Measurements from ENCODE around the gene HSD11B1. TPM values are rescaled to one million over a fixed set of nuclear protein-coding genes. Genes with fewer than 3 reads are reported as not detected.

Gene HSD11B1
- total RNA-seq, 1 experiment from 2014 or later, result not detected

DNA sequence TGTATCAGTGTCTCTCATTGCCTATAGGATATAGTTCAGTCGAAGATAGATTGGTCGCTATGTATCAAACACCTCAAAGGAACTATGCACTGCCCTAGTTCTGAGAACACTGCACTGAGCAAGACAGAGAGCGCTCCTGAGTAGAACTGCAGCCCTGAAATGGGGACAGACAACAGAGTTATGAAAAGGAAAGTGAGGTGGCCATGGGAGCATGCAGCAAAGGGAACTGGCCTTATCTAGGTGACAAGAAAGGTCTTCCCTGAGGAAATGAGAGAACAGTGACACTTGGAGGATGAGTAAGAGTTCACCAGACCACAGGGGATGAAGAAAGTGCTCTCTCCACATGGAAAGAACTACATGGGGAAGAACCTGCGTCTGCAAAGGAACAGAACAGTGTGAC lies 36.9 kb upstream of the HSD11B1 start (continued):
- TF ChIP-seq, protein P1, sequence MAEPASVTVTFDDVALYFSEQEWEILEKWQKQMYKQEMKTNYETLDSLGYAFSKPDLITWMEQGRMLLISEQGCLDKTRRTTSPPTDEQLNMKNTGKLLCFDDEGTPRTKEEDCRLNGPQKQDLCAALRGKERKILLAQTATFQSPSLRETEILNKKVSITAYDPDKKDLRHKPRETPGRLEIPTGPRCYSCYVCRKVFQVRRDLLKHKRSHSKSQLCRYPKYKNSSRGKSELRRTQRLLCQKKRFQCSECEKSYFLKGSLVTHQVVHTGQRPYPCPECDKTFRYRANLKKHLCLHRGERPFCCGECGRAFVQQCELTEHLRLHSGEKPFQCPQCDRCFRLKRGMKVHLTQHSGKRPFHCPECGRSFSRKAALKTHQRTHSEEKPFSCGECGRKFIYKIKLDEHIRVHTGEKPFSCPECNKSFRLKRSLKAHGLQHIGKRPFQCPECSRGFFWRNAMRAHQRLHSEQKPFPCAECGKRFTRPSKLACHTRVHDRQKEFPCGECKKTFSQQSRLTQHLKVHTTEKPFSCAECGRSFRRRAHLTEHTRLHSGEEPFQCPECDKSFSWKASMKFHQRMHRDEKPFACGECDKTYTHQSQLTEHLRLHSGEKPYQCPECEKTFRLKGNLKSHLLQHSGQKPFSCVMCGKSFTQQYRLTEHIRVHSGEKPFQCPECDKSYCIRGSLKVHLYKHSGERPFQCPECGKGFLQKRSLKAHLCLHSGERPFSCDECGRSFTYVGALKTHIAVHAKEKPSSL (CRISPR knock-in tag; conservative IDR thresholded peaks at IDR 0.05), result no peak
- TF ChIP-seq SMAD3 (CRISPR knock-in tag; IDR thresholded peaks at IDR 0.05; ENCODE audit: borderline replicate concordance) (no peak), ZNF396 (CRISPR knock-in tag; IDR thresholded peaks at IDR 0.05; ENCODE audit: borderline replicate concordance) (no peak), MAX (CRISPR knock-in tag; IDR thresholded peaks at IDR 0.05) (no peak), ATF2 (CRISPR knock-in tag; IDR thresholded peaks at IDR 0.05; ENCODE audit: borderline replicate concordance, low read depth) (no peak), ESRRA (CRISPR knock-in tag; IDR thresholded peaks at IDR 0.05; ENCODE audit: borderline replicate concordance) (no peak), ZNF263 (CRISPR knock-in tag; IDR thresholded peaks at IDR 0.05; ENCODE audit: low read depth) (no peak)
- TF ChIP-seq, protein P2, sequence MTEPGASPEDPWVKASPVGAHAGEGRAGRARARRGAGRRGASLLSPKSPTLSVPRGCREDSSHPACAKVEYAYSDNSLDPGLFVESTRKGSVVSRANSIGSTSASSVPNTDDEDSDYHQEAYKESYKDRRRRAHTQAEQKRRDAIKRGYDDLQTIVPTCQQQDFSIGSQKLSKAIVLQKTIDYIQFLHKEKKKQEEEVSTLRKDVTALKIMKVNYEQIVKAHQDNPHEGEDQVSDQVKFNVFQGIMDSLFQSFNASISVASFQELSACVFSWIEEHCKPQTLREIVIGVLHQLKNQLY (CRISPR knock-in tag; IDR thresholded peaks at IDR 0.05), result no peak
- TF ChIP-seq, protein P3, sequence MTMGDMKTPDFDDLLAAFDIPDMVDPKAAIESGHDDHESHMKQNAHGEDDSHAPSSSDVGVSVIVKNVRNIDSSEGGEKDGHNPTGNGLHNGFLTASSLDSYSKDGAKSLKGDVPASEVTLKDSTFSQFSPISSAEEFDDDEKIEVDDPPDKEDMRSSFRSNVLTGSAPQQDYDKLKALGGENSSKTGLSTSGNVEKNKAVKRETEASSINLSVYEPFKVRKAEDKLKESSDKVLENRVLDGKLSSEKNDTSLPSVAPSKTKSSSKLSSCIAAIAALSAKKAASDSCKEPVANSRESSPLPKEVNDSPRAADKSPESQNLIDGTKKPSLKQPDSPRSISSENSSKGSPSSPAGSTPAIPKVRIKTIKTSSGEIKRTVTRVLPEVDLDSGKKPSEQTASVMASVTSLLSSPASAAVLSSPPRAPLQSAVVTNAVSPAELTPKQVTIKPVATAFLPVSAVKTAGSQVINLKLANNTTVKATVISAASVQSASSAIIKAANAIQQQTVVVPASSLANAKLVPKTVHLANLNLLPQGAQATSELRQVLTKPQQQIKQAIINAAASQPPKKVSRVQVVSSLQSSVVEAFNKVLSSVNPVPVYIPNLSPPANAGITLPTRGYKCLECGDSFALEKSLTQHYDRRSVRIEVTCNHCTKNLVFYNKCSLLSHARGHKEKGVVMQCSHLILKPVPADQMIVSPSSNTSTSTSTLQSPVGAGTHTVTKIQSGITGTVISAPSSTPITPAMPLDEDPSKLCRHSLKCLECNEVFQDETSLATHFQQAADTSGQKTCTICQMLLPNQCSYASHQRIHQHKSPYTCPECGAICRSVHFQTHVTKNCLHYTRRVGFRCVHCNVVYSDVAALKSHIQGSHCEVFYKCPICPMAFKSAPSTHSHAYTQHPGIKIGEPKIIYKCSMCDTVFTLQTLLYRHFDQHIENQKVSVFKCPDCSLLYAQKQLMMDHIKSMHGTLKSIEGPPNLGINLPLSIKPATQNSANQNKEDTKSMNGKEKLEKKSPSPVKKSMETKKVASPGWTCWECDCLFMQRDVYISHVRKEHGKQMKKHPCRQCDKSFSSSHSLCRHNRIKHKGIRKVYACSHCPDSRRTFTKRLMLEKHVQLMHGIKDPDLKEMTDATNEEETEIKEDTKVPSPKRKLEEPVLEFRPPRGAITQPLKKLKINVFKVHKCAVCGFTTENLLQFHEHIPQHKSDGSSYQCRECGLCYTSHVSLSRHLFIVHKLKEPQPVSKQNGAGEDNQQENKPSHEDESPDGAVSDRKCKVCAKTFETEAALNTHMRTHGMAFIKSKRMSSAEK (CRISPR knock-in tag; IDR thresholded peaks at IDR 0.05; ENCODE audit: borderline replicate concordance), result no peak

- Mint-ChIP-seq H3K27ac (no peak overlapping the region), H3K36me3 (no peaks in the 10 kb centered on the region), H3K27me3 (ENCODE audit: low read depth) (peaks cover 32% of the 10 kb centered on the region), H3K4me3 (no peak overlapping the region), H3K9me3 (peaks cover 4% of the 10 kb centered on the region), H3K4me1 (peaks cover 13% of the 10 kb centered on the region)
- POLR2A ChIA-PET, result no interaction called here
- DNase-seq (ENCODE audit: low spot score) (no peak), ATAC-seq (no peak)
- CTCF ChIA-PET, result interaction anchor here (1.0 kb wide), 1 partner anchor 85 kb away, joined by 3 read pairs; no protein-coding TSS in a partner anchor
- TF ChIP-seq, protein P2 (CRISPR knock-in tag; IDR thresholded peaks at IDR 0.05), result no peak
- TF ChIP-seq IRF2 (CRISPR knock-in tag; IDR thresholded peaks at IDR 0.05; ENCODE audit: borderline replicate concordance, low read depth) (no peak), TEAD4 (CRISPR knock-in tag; IDR thresholded peaks at IDR 0.05) (no peak), RELA (CRISPR knock-in tag; IDR thresholded peaks at IDR 0.05; ENCODE audit: borderline replicate concordance) (no peak)
- TF ChIP-seq, protein P4, sequence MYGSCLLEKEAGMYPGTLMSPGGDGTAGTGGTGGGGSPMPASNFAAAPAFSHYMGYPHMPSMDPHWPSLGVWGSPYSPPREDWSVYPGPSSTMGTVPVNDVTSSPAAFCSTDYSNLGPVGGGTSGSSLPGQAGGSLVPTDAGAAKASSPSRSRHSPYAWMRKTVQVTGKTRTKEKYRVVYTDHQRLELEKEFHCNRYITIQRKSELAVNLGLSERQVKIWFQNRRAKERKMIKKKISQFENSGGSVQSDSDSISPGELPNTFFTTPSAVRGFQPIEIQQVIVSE (CRISPR knock-in tag; IDR thresholded peaks at IDR 0.05; ENCODE audit: borderline replicate concordance), result no peak
- TF ChIP-seq, protein P5, sequence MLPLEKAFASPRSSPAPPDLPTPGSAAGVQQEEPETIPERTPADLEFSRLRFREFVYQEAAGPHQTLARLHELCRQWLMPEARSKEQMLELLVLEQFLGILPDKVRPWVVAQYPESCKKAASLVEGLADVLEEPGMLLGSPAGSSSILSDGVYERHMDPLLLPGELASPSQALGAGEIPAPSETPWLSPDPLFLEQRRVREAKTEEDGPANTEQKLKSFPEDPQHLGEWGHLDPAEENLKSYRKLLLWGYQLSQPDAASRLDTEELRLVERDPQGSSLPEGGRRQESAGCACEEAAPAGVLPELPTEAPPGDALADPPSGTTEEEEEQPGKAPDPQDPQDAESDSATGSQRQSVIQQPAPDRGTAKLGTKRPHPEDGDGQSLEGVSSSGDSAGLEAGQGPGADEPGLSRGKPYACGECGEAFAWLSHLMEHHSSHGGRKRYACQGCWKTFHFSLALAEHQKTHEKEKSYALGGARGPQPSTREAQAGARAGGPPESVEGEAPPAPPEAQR (CRISPR knock-in tag; IDR thresholded peaks at IDR 0.05), result no peak
- TF ChIP-seq, protein P1 (CRISPR knock-in tag; conservative IDR thresholded peaks at IDR 0.05), result no peak
These were observed 34.1 kb upstream of the HSD11B1 start for GRCh38 chr1:209670441-209671082.
